DOHH2 (cell line): ENCODE data around the gene KRT8.

ENCODE experiments used
- H3F3A ChIP-seq: fragments of 200-600 bp; sonication (generic), shearing (Covaris generic); 2 replicates; pipeline ENCODE4 v1.6.0; 2016; ENCODE audit warnings: antibody characterized with exemption, mild to moderate bottlenecking; ENCODE audit not compliant: control insufficient read depth, insufficient read depth
- H3K27ac ChIP-seq: fragments of 200-600 bp; sonication (generic); 2 replicates; pipeline ENCODE4 v1.5.1; 2014; ENCODE audit warnings: low read depth, mild to moderate bottlenecking, low read length, moderate library complexity
- H3K27me3 ChIP-seq: fragments of 200-600 bp; sonication (generic); 2 replicates; pipeline ENCODE4 v1.6.1; 2014; ENCODE audit warnings: mild to moderate bottlenecking, low read length, mixed read lengths; ENCODE audit not compliant: control insufficient read depth
- H3K36me3 ChIP-seq: fragments of 200-600 bp; sonication (generic); 2 replicates; pipeline ENCODE4 v1.6.1; 2014; ENCODE audit warnings: mild to moderate bottlenecking, low read length, moderate library complexity, mixed read lengths; ENCODE audit not compliant: control insufficient read depth
- H3K4me1 ChIP-seq: fragments of 200-600 bp; sonication (generic); 2 replicates; pipeline ENCODE4 v1.6.1; 2014; ENCODE audit warnings: mild to moderate bottlenecking, low read length, mixed read lengths; ENCODE audit not compliant: control insufficient read depth
- H3K4me2 ChIP-seq: fragments of 200-600 bp; sonication (generic); 2 replicates; pipeline ENCODE4 v1.6.0; 2014; ENCODE audit warnings: mild to moderate bottlenecking, low read length, moderate library complexity
- H3K4me3 ChIP-seq: fragments of 200-600 bp; sonication (generic); 2 replicates; pipeline ENCODE4 v1.5.1; 2014; ENCODE audit warnings: mild to moderate bottlenecking, low read length, mixed read lengths
- H3K79me2 ChIP-seq: fragments of 200-600 bp; sonication (generic); 2 replicates; pipeline ENCODE4 v1.6.1; 2014; ENCODE audit warnings: mild to moderate bottlenecking, low read length, mixed read lengths; ENCODE audit not compliant: control insufficient read depth
- H3K9me2 ChIP-seq: fragments of 200-600 bp; sonication (generic); replicated peaks from 2 replicates; pipeline ENCODE4 v1.6.1; 2014; ENCODE audit warnings: mild to moderate bottlenecking, low read length, mixed read lengths; ENCODE audit not compliant: control insufficient read depth
- H3K9me3 ChIP-seq: fragments of 200-600 bp; sonication (generic); 2 replicates; pipeline ENCODE4 v1.6.1; 2014; ENCODE audit warnings: antibody characterized with exemption, low read length, mixed read lengths; ENCODE audit not compliant: control insufficient read depth, insufficient read depth
- H4K20me1 ChIP-seq: fragments of 200-600 bp; sonication (generic); 2 replicates; pipeline ENCODE4 v1.6.0; 2014; ENCODE audit warnings: low read depth, mild to moderate bottlenecking, antibody characterized with exemption, low read length, moderate library complexity; ENCODE audit not compliant: control insufficient read depth, insufficient read depth
- CTCF ChIP-seq: fragments of 200-600 bp; sonication (generic); IDR thresholded peaks from one replicate; pipeline ENCODE4 v1.5.1; 2014; ENCODE audit warnings: antibody characterized with exemption, mild to moderate bottlenecking, low read depth, low read length; ENCODE audit not compliant: poor library complexity, severe bottlenecking
- EZH2phosphoT487 ChIP-seq: fragments of 200-600 bp; sonication (generic); IDR thresholded peaks from 2 replicates; pipeline ENCODE4 v1.6.1; 2017; ENCODE audit warnings: borderline replicate concordance, mild to moderate bottlenecking, antibody characterized with exemption, low read length, moderate library complexity, mixed read lengths

The KRT8 gene

GRCh38 chr12:52900896-52901714, 3.8 kb downstream of the KRT8 start:
- no peaks in the 10 kb centered on the region for H3K36me3 ChIP-seq
- no peaks in the 10 kb centered on the region; the same call in 1 of the 2 replicates for H3K27me3 ChIP-seq
- H3K9me2 ChIP-seq: no peaks in the 10 kb centered on the region
- H3K4me1 ChIP-seq: no peaks in the 10 kb centered on the region
- no peak overlapping the region for H3K4me2 ChIP-seq
- H3K4me3 ChIP-seq: no peak overlapping the region
- H3K79me2 ChIP-seq: no peaks in the 10 kb centered on the region
- H4K20me1 ChIP-seq: no peaks in the 10 kb centered on the region; the same call in 1 of the 2 replicates
- H3K27ac ChIP-seq: no peak overlapping the region
- H3F3A ChIP-seq: no peaks in the 10 kb centered on the region
- H3K9me3 ChIP-seq: no peaks in the 10 kb centered on the region
- TF ChIP-seq EZH2phosphoT487 (no peak), CTCF (no peak)

- Histone ChIP-seq H3K4me1 (no peaks in the 10 kb centered on the region), H3K27me3 (no peaks in the 10 kb centered on the region; the same call in 1 of the 2 replicates), H4K20me1 (no peaks in the 10 kb centered on the region; the same call in 1 of the 2 replicates), H3K79me2 (no peaks in the 10 kb centered on the region), H3F3A (no peaks in the 10 kb centered on the region), H3K9me3 (no peaks in the 10 kb centered on the region), H3K4me2 (no peak overlapping the region), H3K4me3 (no peak overlapping the region), H3K27ac (no peak overlapping the region), H3K9me2 (no peaks in the 10 kb centered on the region), H3K36me3 (no peaks in the 10 kb centered on the region)
- no peak for TF ChIP-seq EZH2phosphoT487
- TF ChIP-seq CTCF: no peak
These were observed 4.5 kb downstream of the KRT8 start for GRCh38 chr12:52900166-52900895.

- Histone ChIP-seq H3K27me3 (no peaks in the 10 kb centered on the region; the same call in 1 of the 2 replicates), H3K4me3 (no peak overlapping the region), H4K20me1 (no peaks in the 10 kb centered on the region; the same call in 1 of the 2 replicates), H3F3A (no peaks in the 10 kb centered on the region), H3K9me3 (no peaks in the 10 kb centered on the region), H3K36me3 (no peaks in the 10 kb centered on the region), H3K79me2 (no peaks in the 10 kb centered on the region), H3K27ac (no peak overlapping the region), H3K4me2 (no peak overlapping the region), H3K4me1 (no peaks in the 10 kb centered on the region), H3K9me2 (no peaks in the 10 kb centered on the region)
- TF ChIP-seq EZH2phosphoT487: no peak
- TF ChIP-seq CTCF: no peak
These were observed 5.4 kb downstream of the KRT8 start for GRCh38 chr12:52899338-52900035.
